Liver (tissue), 9 donors: ENCODE results near the gene DTD1. TPM values are rescaled to one million over a fixed set of nuclear protein-coding genes. Genes with fewer than 3 reads are reported as not detected.

Experiments used
- DNase-seq: peaks from one replicate; pipeline ENCODE4 v3.0.0-alpha.2; 2017; ENCODE audit warnings: low spot score
- H3K27ac ChIP-seq, 2 donors: one replicate each; pipeline ENCODE4 v1.7.0; 2013; ENCODE audit warnings: inconsistent platforms in 2 of 2, low read length in 2 of 2, control low read depth in 1 of 2, low read depth in 1 of 2, mild to moderate bottlenecking in 1 of 2
- H3K27me3 ChIP-seq, 4 donors: one replicate each; pipeline versions ENCODE4 v1.6.1 to v1.7.0; 2013; ENCODE audit warnings: low read length in 3 of 4, inconsistent platforms in 1 of 4, mild to moderate bottlenecking in 1 of 4, moderate library complexity in 1 of 4; ENCODE audit not compliant: control insufficient read depth in 4 of 4, insufficient read depth in 4 of 4
- H3K36me3 ChIP-seq, 4 donors: one replicate each; pipeline versions ENCODE4 v1.6.1 to v1.7.0; 2013; ENCODE audit warnings: low read length in 3 of 4, mild to moderate bottlenecking in 3 of 4, low read depth in 1 of 4, moderate library complexity in 1 of 4; ENCODE audit not compliant: control insufficient read depth in 4 of 4, insufficient read depth in 3 of 4
- H3K4me1 ChIP-seq, 4 donors: one replicate each; pipeline versions ENCODE4 v1.6.1 to v1.7.0; 2013; ENCODE audit warnings: low read length in 3 of 4, mild to moderate bottlenecking in 3 of 4, moderate library complexity in 1 of 4; ENCODE audit not compliant: control insufficient read depth in 4 of 4, insufficient read depth in 4 of 4
- H3K4me3 ChIP-seq, 3 donors: one replicate each; pipeline versions ENCODE4 v1.6.1 to v1.7.0; 2013; ENCODE audit warnings: low read length in 3 of 3, control low read depth in 1 of 3, low read depth in 1 of 3, mild to moderate bottlenecking in 1 of 3
- H3K9ac ChIP-seq, 2 donors: one replicate each; pipeline ENCODE4 v1.7.0; 2013; ENCODE audit warnings: low read length in 2 of 2, mild to moderate bottlenecking in 2 of 2, moderate library complexity in 2 of 2, control low read depth in 1 of 2, low read depth in 1 of 2
- H3K9me3 ChIP-seq, 4 donors: one replicate each; pipeline versions ENCODE4 v1.6.1 to v1.7.0; 2013; ENCODE audit warnings: low read length in 3 of 4; ENCODE audit not compliant: control insufficient read depth in 4 of 4
- EGR1 ChIP-seq, 2 donors: IDR thresholded peaks; 2 replicates each; pipeline ENCODE4 v1.6.1; 2016 to 2018; ENCODE audit warnings: antibody characterized with exemption in 2 of 2, low read depth in 2 of 2
- FOXA1 ChIP-seq: IDR thresholded peaks from 2 replicates; pipeline ENCODE4 v1.6.1; 2016; ENCODE audit warnings: antibody characterized with exemption
- FOXA2 ChIP-seq: IDR thresholded peaks from 2 replicates; pipeline ENCODE4 v1.6.1; 2016; ENCODE audit warnings: antibody characterized with exemption
- GABPA ChIP-seq, 2 donors: IDR thresholded peaks in 1 of 2; conservative IDR thresholded peaks in 1 of 2; 2 replicates each; pipeline ENCODE4 v1.6.1; 2016; ENCODE audit warnings: antibody characterized with exemption in 2 of 2, mild to moderate bottlenecking in 1 of 2, moderate library complexity in 1 of 2
- HNF4A ChIP-seq, 2 donors: conservative IDR thresholded peaks; 2 replicates each; pipeline ENCODE4 v1.6.1; 2016; ENCODE audit warnings: antibody characterized with exemption in 2 of 2, mild to moderate bottlenecking in 2 of 2
- HNF4G ChIP-seq: IDR thresholded peaks from 2 replicates; pipeline ENCODE4 v1.6.1; 2016; ENCODE audit warnings: antibody characterized with exemption
- NR2F2 ChIP-seq: IDR thresholded peaks from 2 replicates; pipeline ENCODE4 v1.6.1; 2016; ENCODE audit warnings: antibody characterized with exemption
- RAD21 ChIP-seq, 2 donors: IDR thresholded peaks; 2 replicates each; pipeline ENCODE4 v1.6.1; 2016; ENCODE audit warnings: antibody characterized with exemption in 2 of 2, mild to moderate bottlenecking in 2 of 2
- RXRA ChIP-seq, 2 donors: IDR thresholded peaks; 2 replicates each; pipeline ENCODE4 v1.6.1; 2017 to 2018; ENCODE audit warnings: antibody characterized with exemption in 2 of 2, mild to moderate bottlenecking in 1 of 2
- SP1 ChIP-seq: IDR thresholded peaks from 2 replicates; pipeline ENCODE4 v1.6.1; 2018; ENCODE audit warnings: antibody characterized with exemption, mild to moderate bottlenecking
- WGBS: extraction: QIAGEN DNeasy Blood & Tissue Kit; methylation state at CpG from one replicate; pipeline ENCODE4 v1.1.7; 2013; 5-methylcytosine and 5-hydroxymethylcytosine counted together
- polyA plus RNA-seq, 2 donors: library from polyadenylated mRNA; stranded (reverse) in 1 of 2; unstranded in 1 of 2; fragments of 200-250 nt in 1 of 2; fragments of >200 nt in 1 of 2; fragmentation: Nextera tagmentation in 1 of 2; extraction: Ambion mirVana in 1 of 2; gene quantifications; one replicate each; pipeline versions ENCODE4 v1.2.1 to v1.2.3, GENCODE V29; 2013 to 2015
- total RNA-seq, 2 donors: library from RNA; depleted of rRNA; stranded (reverse); fragments of >200 nt; gene quantifications; one replicate each; pipeline ENCODE4 v1.2.3, GENCODE V29; 2014
- TF ChIP-seq, protein P1 (sequence below): IDR thresholded peaks from 2 replicates; pipeline ENCODE4 v1.6.1; 2016; ENCODE audit warnings: antibody characterized with exemption
- TF ChIP-seq, protein P2 (sequence below): fragments of 150-350 bp; IDR thresholded peaks from 2 replicates; pipeline ENCODE4 v1.5.1; 2017; ENCODE audit warnings: improper control_type of control experiment, low read depth, low read length; ENCODE audit not compliant: missing input control
- TF ChIP-seq, protein P3 (sequence below): IDR thresholded peaks from 2 replicates; pipeline ENCODE4 v1.6.1; 2016; ENCODE audit warnings: antibody characterized with exemption
- TF ChIP-seq, protein P4 (sequence below): IDR thresholded peaks from 2 replicates; pipeline ENCODE4 v1.6.1; 2016; ENCODE audit warnings: antibody characterized with exemption
- TF ChIP-seq, protein P5 (sequence below): IDR thresholded peaks from 2 replicates; pipeline ENCODE4 v1.6.1; 2016; ENCODE audit warnings: antibody characterized with exemption, mild to moderate bottlenecking
- donor health status: healthy.
- donor health status: healthy.
- donor health status: healthy.
- donor health status: healthy.
- donor health status: healthy.

The DTD1 gene
- total and polyA plus RNA-seq, 4 donors: 7.8 to 11.3 (median 10.1) TPM

DNA sequence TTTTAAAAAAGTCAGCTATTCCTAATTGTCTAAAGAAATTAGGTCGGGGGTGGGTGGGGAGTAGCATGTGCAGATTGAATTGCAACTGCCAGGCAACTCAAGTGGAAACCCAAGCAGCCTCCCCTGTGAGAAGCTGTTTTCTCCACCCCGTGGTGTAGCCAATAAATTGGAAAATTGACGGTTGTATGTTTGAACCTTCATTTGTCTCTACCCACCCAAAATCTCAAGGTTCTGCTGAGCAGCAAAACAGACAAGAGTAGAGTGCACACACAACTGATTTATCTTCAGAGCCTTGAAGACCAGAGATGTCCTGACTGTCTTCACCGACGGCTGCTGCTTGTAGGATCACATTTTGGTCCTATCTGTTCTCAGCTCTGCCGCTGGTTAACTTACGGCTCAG lies 88.5 kb downstream of the DTD1 start:
- H3K4me1 ChIP-seq: no peaks in the 10 kb centered on the region
- no peaks in the 10 kb centered on the region for H3K9me3 ChIP-seq
- TF ChIP-seq GABPA (IDR thresholded peaks at IDR 0.05 in 1 of 2, conservative IDR thresholded peaks at IDR 0.05 in 1 of 2) (no peak), SP1 (no peak)
- H3K36me3 ChIP-seq: no peaks in the 10 kb centered on the region
- DNase-seq: no peak
- no peak overlapping the region for H3K4me3 ChIP-seq
- 93% methylated on average over 7 of the region's 7 CpGs for WGBS
- no peak overlapping the region for H3K27ac ChIP-seq
- H3K27me3 ChIP-seq: no peaks in the 10 kb centered on the region
- H3K9ac ChIP-seq: no peak overlapping the region

DNA sequence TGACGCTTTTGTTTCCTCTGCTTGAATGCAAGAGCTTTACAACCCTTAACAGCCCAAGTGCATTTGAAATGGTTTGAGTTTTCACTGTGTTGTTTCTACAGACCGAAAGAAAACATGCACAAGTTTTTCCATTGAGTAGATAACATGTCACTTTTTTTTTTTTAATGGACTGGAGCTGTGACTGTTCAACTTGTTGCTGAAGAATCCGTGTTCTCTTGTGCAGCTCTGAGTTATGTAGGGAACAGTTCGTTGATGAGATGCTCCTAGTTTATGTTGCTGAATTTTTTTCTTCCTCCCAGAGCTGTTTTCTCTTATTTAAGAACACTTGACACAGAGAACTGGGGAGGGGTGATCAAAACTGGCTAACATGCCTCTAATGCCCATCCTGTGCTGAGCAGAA lies 89.3 kb downstream of the DTD1 start:
- H3K27me3 ChIP-seq: no peaks in the 10 kb centered on the region
- no peaks in the 10 kb centered on the region for H3K9me3 ChIP-seq
- no peak for TF ChIP-seq FOXA1
- TF ChIP-seq, protein P1, sequence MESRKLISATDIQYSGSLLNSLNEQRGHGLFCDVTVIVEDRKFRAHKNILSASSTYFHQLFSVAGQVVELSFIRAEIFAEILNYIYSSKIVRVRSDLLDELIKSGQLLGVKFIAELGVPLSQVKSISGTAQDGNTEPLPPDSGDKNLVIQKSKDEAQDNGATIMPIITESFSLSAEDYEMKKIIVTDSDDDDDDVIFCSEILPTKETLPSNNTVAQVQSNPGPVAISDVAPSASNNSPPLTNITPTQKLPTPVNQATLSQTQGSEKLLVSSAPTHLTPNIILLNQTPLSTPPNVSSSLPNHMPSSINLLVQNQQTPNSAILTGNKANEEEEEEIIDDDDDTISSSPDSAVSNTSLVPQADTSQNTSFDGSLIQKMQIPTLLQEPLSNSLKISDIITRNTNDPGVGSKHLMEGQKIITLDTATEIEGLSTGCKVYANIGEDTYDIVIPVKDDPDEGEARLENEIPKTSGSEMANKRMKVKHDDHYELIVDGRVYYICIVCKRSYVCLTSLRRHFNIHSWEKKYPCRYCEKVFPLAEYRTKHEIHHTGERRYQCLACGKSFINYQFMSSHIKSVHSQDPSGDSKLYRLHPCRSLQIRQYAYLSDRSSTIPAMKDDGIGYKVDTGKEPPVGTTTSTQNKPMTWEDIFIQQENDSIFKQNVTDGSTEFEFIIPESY: no peak
- TF ChIP-seq, protein P2, sequence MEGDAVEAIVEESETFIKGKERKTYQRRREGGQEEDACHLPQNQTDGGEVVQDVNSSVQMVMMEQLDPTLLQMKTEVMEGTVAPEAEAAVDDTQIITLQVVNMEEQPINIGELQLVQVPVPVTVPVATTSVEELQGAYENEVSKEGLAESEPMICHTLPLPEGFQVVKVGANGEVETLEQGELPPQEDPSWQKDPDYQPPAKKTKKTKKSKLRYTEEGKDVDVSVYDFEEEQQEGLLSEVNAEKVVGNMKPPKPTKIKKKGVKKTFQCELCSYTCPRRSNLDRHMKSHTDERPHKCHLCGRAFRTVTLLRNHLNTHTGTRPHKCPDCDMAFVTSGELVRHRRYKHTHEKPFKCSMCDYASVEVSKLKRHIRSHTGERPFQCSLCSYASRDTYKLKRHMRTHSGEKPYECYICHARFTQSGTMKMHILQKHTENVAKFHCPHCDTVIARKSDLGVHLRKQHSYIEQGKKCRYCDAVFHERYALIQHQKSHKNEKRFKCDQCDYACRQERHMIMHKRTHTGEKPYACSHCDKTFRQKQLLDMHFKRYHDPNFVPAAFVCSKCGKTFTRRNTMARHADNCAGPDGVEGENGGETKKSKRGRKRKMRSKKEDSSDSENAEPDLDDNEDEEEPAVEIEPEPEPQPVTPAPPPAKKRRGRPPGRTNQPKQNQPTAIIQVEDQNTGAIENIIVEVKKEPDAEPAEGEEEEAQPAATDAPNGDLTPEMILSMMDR: no peak
- no peak for TF ChIP-seq RXRA (IDR thresholded peaks at IDR 0.05)
- TF ChIP-seq FOXA2: no peak
- TF ChIP-seq, protein P3, sequence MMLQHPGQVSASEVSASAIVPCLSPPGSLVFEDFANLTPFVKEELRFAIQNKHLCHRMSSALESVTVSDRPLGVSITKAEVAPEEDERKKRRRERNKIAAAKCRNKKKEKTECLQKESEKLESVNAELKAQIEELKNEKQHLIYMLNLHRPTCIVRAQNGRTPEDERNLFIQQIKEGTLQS: no peak
- TF ChIP-seq, protein P4, sequence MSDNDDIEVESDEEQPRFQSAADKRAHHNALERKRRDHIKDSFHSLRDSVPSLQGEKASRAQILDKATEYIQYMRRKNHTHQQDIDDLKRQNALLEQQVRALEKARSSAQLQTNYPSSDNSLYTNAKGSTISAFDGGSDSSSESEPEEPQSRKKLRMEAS: no peak
- TF ChIP-seq HNF4A (conservative IDR thresholded peaks at IDR 0.05): no peak
- no peak for TF ChIP-seq RAD21 (IDR thresholded peaks at IDR 0.05)
- TF ChIP-seq SP1: no peak
- no peak for TF ChIP-seq HNF4G
- TF ChIP-seq, protein P5, sequence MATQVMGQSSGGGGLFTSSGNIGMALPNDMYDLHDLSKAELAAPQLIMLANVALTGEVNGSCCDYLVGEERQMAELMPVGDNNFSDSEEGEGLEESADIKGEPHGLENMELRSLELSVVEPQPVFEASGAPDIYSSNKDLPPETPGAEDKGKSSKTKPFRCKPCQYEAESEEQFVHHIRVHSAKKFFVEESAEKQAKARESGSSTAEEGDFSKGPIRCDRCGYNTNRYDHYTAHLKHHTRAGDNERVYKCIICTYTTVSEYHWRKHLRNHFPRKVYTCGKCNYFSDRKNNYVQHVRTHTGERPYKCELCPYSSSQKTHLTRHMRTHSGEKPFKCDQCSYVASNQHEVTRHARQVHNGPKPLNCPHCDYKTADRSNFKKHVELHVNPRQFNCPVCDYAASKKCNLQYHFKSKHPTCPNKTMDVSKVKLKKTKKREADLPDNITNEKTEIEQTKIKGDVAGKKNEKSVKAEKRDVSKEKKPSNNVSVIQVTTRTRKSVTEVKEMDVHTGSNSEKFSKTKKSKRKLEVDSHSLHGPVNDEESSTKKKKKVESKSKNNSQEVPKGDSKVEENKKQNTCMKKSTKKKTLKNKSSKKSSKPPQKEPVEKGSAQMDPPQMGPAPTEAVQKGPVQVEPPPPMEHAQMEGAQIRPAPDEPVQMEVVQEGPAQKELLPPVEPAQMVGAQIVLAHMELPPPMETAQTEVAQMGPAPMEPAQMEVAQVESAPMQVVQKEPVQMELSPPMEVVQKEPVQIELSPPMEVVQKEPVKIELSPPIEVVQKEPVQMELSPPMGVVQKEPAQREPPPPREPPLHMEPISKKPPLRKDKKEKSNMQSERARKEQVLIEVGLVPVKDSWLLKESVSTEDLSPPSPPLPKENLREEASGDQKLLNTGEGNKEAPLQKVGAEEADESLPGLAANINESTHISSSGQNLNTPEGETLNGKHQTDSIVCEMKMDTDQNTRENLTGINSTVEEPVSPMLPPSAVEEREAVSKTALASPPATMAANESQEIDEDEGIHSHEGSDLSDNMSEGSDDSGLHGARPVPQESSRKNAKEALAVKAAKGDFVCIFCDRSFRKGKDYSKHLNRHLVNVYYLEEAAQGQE: no peak
- no peak for TF ChIP-seq GABPA (IDR thresholded peaks at IDR 0.05 in 1 of 2, conservative IDR thresholded peaks at IDR 0.05 in 1 of 2)
- no peak for TF ChIP-seq EGR1 (IDR thresholded peaks at IDR 0.05; ENCODE audit: low read depth in 2 of 2)
- no peak for TF ChIP-seq NR2F2
- 87% methylated on average over 4 of the region's 4 CpGs for WGBS
- H3K4me3 ChIP-seq: no peak overlapping the region
- H3K9ac ChIP-seq: no peak overlapping the region
- no peak for DNase-seq
- H3K36me3 ChIP-seq: no peaks in the 10 kb centered on the region
- no peaks in the 10 kb centered on the region for H3K4me1 ChIP-seq
- H3K27ac ChIP-seq: no peak overlapping the region
